Measurements from ENCODE around the gene ANKRD29. TPM values are rescaled to one million over a fixed set of nuclear protein-coding genes. Genes with fewer than 3 reads are reported as not detected.

Gene ANKRD29
- total RNA-seq, 1 experiment from 2014 or later: 4.3 TPM

DNA sequence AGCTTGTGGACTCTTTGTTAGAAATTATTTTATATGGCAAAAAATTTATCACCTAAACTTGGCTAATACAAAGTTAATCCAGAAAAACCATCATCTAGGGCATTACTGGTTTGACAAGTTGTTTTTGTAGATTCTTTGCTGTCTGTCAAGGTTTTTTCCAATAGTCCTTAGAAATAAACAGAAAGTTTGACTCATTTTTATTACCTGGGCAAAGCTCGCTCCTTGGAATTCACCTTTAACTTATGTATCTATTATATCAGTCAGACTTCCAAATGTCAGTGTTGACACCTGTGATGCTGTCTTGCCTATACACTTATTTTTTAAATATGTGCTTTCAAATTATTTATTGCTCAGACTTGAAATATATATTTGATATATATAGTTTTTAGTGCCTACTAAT lies 48.2 kb upstream of the ANKRD29 start:
- no peak for TF ChIP-seq EZH2 (IDR thresholded peaks at IDR 0.05; ENCODE audit: low read depth)
- H2AFZ ChIP-seq: no peak overlapping the region
- H3K79me2 ChIP-seq (ENCODE audit: low read depth): no peaks in the 10 kb centered on the region
- H3K4me2 ChIP-seq: no peak overlapping the region
- intact Hi-C loops (cut with micrococcal nuclease; ENCODE audit: unreplicated experiment): loop anchor here (10.0 kb wide), 1 partner anchor 164 kb away; no protein-coding TSS in a partner anchor
- H3K27ac ChIP-seq: no peak overlapping the region
- H3F3A ChIP-seq (ENCODE audit: insufficient read depth, low read depth): no peaks in the 10 kb centered on the region; the same call in 1 of the 2 replicates
- H3K9me2 ChIP-seq (ENCODE audit: insufficient read depth): no peaks in the 10 kb centered on the region
- ChIA-PET POLR2A (ENCODE audit: unreplicated experiment) (no interaction called here), CTCF (interaction anchor here (0.6 kb wide), 1 partner anchor 390 kb away, joined by 8 read pairs; no protein-coding TSS in a partner anchor)
- no peaks in the 10 kb centered on the region for H3K4me1 ChIP-seq (replicated peaks; ENCODE audit: insufficient read depth)
- no TSS peak for BruUV-seq (replicated peaks)
- no peaks in the 10 kb centered on the region for H3K36me3 ChIP-seq (ENCODE audit: low read depth)
- DNase-seq: no peak
- H3K9me3 ChIP-seq (ENCODE audit: insufficient read depth, low read depth): no peaks in the 10 kb centered on the region
- no peaks in the 10 kb centered on the region for H3K27me3 ChIP-seq (ENCODE audit: insufficient read depth, low read depth)
- no peak overlapping the region for H3K4me3 ChIP-seq
- no peaks in the 10 kb centered on the region for H4K20me1 ChIP-seq (ENCODE audit: insufficient read depth)

GRCh38 chr18:23710068-23710527 lies 47.4 kb upstream of the ANKRD29 start:
- Histone ChIP-seq H2AFZ (no peak overlapping the region), H3F3A (ENCODE audit: insufficient read depth, low read depth) (no peaks in the 10 kb centered on the region; the same call in 1 of the 2 replicates), H4K20me1 (ENCODE audit: insufficient read depth) (no peaks in the 10 kb centered on the region), H3K4me1 (replicated peaks; ENCODE audit: insufficient read depth) (no peaks in the 10 kb centered on the region), H3K27ac (no peak overlapping the region), H3K79me2 (ENCODE audit: low read depth) (no peaks in the 10 kb centered on the region), H3K27me3 (ENCODE audit: insufficient read depth, low read depth) (no peaks in the 10 kb centered on the region), H3K36me3 (ENCODE audit: low read depth) (no peaks in the 10 kb centered on the region), H3K9me2 (ENCODE audit: insufficient read depth) (no peaks in the 10 kb centered on the region), H3K4me3 (no peak overlapping the region), H3K9me3 (ENCODE audit: insufficient read depth, low read depth) (no peaks in the 10 kb centered on the region), H3K4me2 (no peak overlapping the region)
- ChIA-PET CTCF (interaction anchor here (1.1 kb wide), 1 partner anchor 88 kb away, joined by 4 read pairs; no protein-coding TSS in a partner anchor), POLR2A (ENCODE audit: unreplicated experiment) (interaction anchor here (0.6 kb wide), 1 partner anchor 147 kb away, joined by 4 read pairs; no protein-coding TSS in a partner anchor)
- intact Hi-C loops (cut with micrococcal nuclease; ENCODE audit: unreplicated experiment): loop anchor here (10.0 kb wide), 1 partner anchor 165 kb away; no protein-coding TSS in a partner anchor
- BruUV-seq (replicated peaks): no TSS peak
- no peak for TF ChIP-seq CTCF (conservative IDR thresholded peaks at IDR 0.05)
- no peak for TF ChIP-seq EZH2 (IDR thresholded peaks at IDR 0.05; ENCODE audit: low read depth)
- no peak for DNase-seq

DNA sequence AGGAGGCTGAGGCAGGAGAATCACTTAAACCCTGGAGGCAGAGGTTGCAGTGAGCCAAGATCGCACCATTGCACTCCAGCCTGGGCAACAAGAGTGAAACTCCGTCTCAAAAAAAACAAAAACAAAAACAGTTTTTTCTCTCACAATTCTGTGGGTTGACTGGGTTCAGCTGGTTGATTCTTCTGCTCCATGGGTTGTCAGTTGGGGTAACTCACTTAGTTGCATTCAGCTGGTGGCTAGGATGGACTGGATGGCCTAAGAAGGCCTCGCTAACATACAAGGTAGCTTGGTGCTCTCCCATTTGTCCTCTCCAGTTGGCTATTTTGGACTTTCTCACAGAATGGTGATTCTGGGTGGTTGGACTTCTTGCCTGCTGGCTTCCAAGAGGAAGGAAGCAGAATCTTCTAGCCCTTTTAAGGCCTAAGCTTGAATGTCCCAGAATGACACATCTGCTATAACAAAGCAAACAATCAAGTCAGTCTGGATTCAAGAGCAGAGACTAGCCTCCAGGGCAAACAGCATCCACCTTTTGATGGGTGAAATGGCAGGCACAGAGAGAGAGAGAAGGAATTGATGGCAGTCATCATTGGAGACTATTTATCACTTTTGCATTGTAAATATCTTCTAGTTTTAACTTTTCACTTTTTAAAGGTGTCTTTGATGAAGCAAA lies 44.4 kb upstream of the ANKRD29 start:
- no peaks in the 10 kb centered on the region for H3K4me1 ChIP-seq (replicated peaks; ENCODE audit: insufficient read depth)
- H3K4me3 ChIP-seq: no peak overlapping the region
- H3K27me3 ChIP-seq (ENCODE audit: insufficient read depth, low read depth): no peaks in the 10 kb centered on the region
- H3K9me3 ChIP-seq (ENCODE audit: insufficient read depth, low read depth): no peaks in the 10 kb centered on the region
- no peak for DNase-seq
- no peaks in the 10 kb centered on the region for H3K9me2 ChIP-seq (ENCODE audit: insufficient read depth)
- no peaks in the 10 kb centered on the region; the same call in 1 of the 2 replicates for H3F3A ChIP-seq (ENCODE audit: insufficient read depth, low read depth)
- intact Hi-C loops (cut with micrococcal nuclease; ENCODE audit: unreplicated experiment): no loop called here
- no peaks in the 10 kb centered on the region for H3K36me3 ChIP-seq (ENCODE audit: low read depth)
- H3K27ac ChIP-seq: no peak overlapping the region
- BruUV-seq (replicated peaks): no TSS peak
- H4K20me1 ChIP-seq (ENCODE audit: insufficient read depth): no peaks in the 10 kb centered on the region
- ChIA-PET POLR2A (ENCODE audit: unreplicated experiment) (no interaction called here), CTCF (no interaction called here)
- H2AFZ ChIP-seq: no peak overlapping the region
- TF ChIP-seq EZH2 (IDR thresholded peaks at IDR 0.05; ENCODE audit: low read depth) (no peak), CTCF (conservative IDR thresholded peaks at IDR 0.05) (no peak)
- no peak overlapping the region for H3K4me2 ChIP-seq
- no peaks in the 10 kb centered on the region for H3K79me2 ChIP-seq (ENCODE audit: low read depth)
